ENCODE results near the gene MAPKAPK2.

The MAPKAPK2 gene

GRCh38 chr1:206672011-206672688 lies 12.6 kb upstream of the MAPKAPK2 start:
- Histone ChIP-seq H4K20me1 (ENCODE audit: insufficient read depth) (no peaks in the 10 kb centered on the region), H3K27ac (no peak overlapping the region), H3K4me2 (no peak overlapping the region), H3K4me3 (IDR thresholded peaks at IDR 0.05; ENCODE audit: insufficient read depth, low read depth, low read length) (no peak overlapping the region), H3K9ac (no peak overlapping the region), H3K36me3 (ENCODE audit: insufficient read depth) (no peaks in the 10 kb centered on the region), H2AFZ (ENCODE audit: low read depth) (no peak overlapping the region), H3K4me1 (ENCODE audit: low read depth, poor library complexity, severe bottlenecking) (peaks cover 11% of the 10 kb centered on the region), H3K27me3 (ENCODE audit: insufficient read depth, low read depth) (no peaks in the 10 kb centered on the region), H3K79me2 (ENCODE audit: insufficient read depth, low read depth) (no peaks in the 10 kb centered on the region)
- no peak for TF ChIP-seq CTCF (conservative IDR thresholded peaks at IDR 0.05; ENCODE audit: low read depth, low read length)

GRCh38 chr1:206672844-206673758 lies 11.6 kb upstream of the MAPKAPK2 start:
- H4K20me1 ChIP-seq (ENCODE audit: insufficient read depth) = no peaks in the 10 kb centered on the region
- no peak overlapping the region for H3K27ac ChIP-seq
- H3K4me1 ChIP-seq (ENCODE audit: low read depth, poor library complexity, severe bottlenecking) = peaks cover 11% of the 10 kb centered on the region

GRCh38 chr1:206674236-206674635 lies 10.5 kb upstream of the MAPKAPK2 start:
- H3K4me2 ChIP-seq = no peak overlapping the region
- H4K20me1 ChIP-seq (ENCODE audit: insufficient read depth) = no peaks in the 10 kb centered on the region
- H3K79me2 ChIP-seq (ENCODE audit: insufficient read depth, low read depth) = no peaks in the 10 kb centered on the region
- no peaks in the 10 kb centered on the region for H3K36me3 ChIP-seq (ENCODE audit: insufficient read depth)
- no peak overlapping the region for H3K27ac ChIP-seq
- peaks cover 14% of the 10 kb centered on the region for H3K4me1 ChIP-seq (ENCODE audit: low read depth, poor library complexity, severe bottlenecking)
- H3K9ac ChIP-seq = no peak overlapping the region
- H3K27me3 ChIP-seq (ENCODE audit: insufficient read depth, low read depth) = no peaks in the 10 kb centered on the region
- no peak overlapping the region for H2AFZ ChIP-seq (ENCODE audit: low read depth)
- TF ChIP-seq CTCF (conservative IDR thresholded peaks at IDR 0.05; ENCODE audit: low read depth, low read length) = no peak
- H3K4me3 ChIP-seq (IDR thresholded peaks at IDR 0.05; ENCODE audit: insufficient read depth, low read depth, low read length) = no peak overlapping the region

More at GRCh38 chr1:206672844-206673758, 11.6 kb upstream of the MAPKAPK2 start:
- no peak overlapping the region; the same call in 1 of the 2 replicates for H3K4me2 ChIP-seq
- no peak overlapping the region for H2AFZ ChIP-seq (ENCODE audit: low read depth)
- no peak overlapping the region for H3K4me3 ChIP-seq (IDR thresholded peaks at IDR 0.05; ENCODE audit: insufficient read depth, low read depth, low read length)
- H3K9ac ChIP-seq = no peak overlapping the region
- H3K36me3 ChIP-seq (ENCODE audit: insufficient read depth) = no peaks in the 10 kb centered on the region
- no peak for TF ChIP-seq CTCF (conservative IDR thresholded peaks at IDR 0.05; ENCODE audit: low read depth, low read length)
- no peaks in the 10 kb centered on the region for H3K79me2 ChIP-seq (ENCODE audit: insufficient read depth, low read depth)
- no peaks in the 10 kb centered on the region for H3K27me3 ChIP-seq (ENCODE audit: insufficient read depth, low read depth)

- Histone ChIP-seq H2AFZ (ENCODE audit: low read depth) (no peak overlapping the region), H3K9ac (no peak overlapping the region), H3K4me2 (no peak overlapping the region), H3K4me1 (ENCODE audit: low read depth, poor library complexity, severe bottlenecking) (peaks cover 19% of the 10 kb centered on the region), H3K27me3 (ENCODE audit: insufficient read depth, low read depth) (no peaks in the 10 kb centered on the region), H3K79me2 (ENCODE audit: insufficient read depth, low read depth) (no peaks in the 10 kb centered on the region), H3K36me3 (ENCODE audit: insufficient read depth) (no peaks in the 10 kb centered on the region), H3K27ac (no peak overlapping the region), H3K4me3 (IDR thresholded peaks at IDR 0.05; ENCODE audit: insufficient read depth, low read depth, low read length) (no peak overlapping the region), H4K20me1 (ENCODE audit: insufficient read depth) (no peaks in the 10 kb centered on the region)
- no peak for TF ChIP-seq CTCF (conservative IDR thresholded peaks at IDR 0.05; ENCODE audit: low read depth, low read length)
Measured at GRCh38 chr1:206674745-206675175, 9.9 kb upstream of the MAPKAPK2 start.

Data from KMS-11 (cell line).